Breast epithelium (tissue), 3 donors: ENCODE data around the gene HES7.

ENCODE experiments used
- POLR2A ChIP-seq: fragments of 450-650 bp; IDR thresholded peaks from one replicate; pipeline ENCODE4 v1.6.1; 2016; ENCODE audit warnings: antibody characterized with exemption, mild to moderate bottlenecking, moderate library complexity
- TF ChIP-seq, protein P1 (sequence below), 3 donors: fragments of 450-650 bp; IDR thresholded peaks; one replicate each; pipeline ENCODE4 v1.5.1; 2016 to 2017; ENCODE audit warnings: antibody characterized with exemption in 3 of 3, mild to moderate bottlenecking in 3 of 3, moderate library complexity in 3 of 3

DNA sequence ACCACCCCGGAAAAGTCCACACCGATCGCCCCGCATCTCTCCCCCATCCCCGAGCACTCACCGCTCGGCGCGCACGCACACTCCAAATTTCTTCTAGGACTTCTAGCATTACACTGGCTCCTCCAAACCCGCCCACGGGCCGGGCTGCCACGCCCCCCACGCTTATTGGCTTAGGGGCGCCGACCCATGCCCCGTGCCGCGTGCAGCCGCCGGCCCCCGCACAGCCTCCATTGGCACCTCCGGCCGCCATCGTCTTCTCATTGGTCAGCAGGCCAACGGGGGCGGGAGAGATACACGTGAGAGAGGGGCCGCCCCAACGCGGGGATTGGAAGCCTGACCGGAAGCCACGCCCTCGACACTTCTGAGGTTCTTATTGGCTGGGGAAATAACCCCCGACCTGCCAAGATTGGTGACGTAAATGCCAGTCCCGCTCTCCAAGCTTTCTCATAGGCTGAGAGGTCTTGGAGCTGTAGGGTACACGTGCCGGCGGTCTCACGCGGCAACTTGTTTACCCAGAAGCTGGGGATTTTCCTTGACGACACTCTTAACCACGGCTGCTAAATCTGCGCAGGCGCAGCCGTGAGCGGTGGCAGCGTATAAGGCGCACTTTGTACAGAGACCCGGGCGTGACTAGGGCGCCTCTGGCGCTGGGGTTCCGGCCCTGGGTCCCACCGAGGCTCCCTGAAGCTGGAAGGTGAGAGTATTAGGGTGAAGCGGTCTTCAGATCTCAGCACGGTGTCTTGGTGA lies 32.5 kb upstream of the HES7 start:
- TF ChIP-seq, protein P1, sequence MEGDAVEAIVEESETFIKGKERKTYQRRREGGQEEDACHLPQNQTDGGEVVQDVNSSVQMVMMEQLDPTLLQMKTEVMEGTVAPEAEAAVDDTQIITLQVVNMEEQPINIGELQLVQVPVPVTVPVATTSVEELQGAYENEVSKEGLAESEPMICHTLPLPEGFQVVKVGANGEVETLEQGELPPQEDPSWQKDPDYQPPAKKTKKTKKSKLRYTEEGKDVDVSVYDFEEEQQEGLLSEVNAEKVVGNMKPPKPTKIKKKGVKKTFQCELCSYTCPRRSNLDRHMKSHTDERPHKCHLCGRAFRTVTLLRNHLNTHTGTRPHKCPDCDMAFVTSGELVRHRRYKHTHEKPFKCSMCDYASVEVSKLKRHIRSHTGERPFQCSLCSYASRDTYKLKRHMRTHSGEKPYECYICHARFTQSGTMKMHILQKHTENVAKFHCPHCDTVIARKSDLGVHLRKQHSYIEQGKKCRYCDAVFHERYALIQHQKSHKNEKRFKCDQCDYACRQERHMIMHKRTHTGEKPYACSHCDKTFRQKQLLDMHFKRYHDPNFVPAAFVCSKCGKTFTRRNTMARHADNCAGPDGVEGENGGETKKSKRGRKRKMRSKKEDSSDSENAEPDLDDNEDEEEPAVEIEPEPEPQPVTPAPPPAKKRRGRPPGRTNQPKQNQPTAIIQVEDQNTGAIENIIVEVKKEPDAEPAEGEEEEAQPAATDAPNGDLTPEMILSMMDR (IDR thresholded peaks at IDR 0.05), result peak in 2 of 3 donors; percentile 9 to 22
- peak; percentile 100 for TF ChIP-seq POLR2A
